ENCODE data around the gene SETD4.
"Not testable (repeated sequence)": the region's sequence is repeated elsewhere in the genome, so short reads cannot be mapped to it uniquely, and the experiment has no call there.

The SETD4 gene

GRCh38 chr21:36060159-36060921 lies at the start of gene SETD4:
Gene SETD4, minus strand, starts transcription at chr21:36060526. Its CDS starts 1,638 bp downstream, at chr21:36058888.
- Histone ChIP-seq H3K9ac (ENCODE audit: insufficient read length, low read depth) (peak within 1 kb of the TSS; percentile 98), H3K4me1 (ENCODE audit: insufficient read depth, insufficient read length) (peaks cover 4% of the 10 kb centered on the region), H3K4me3 (ENCODE audit: insufficient read length, low read depth) (peak within 1 kb of the TSS; percentile 99), H3K36me3 (ENCODE audit: insufficient read depth, insufficient read length, low read length) (peaks cover 34% of the 10 kb centered on the region), H3K9me3 (ENCODE audit: insufficient read depth, low read length) (no peaks in the 10 kb centered on the region), H3K27me3 (ENCODE audit: insufficient read depth, insufficient read length) (no peaks in the 10 kb centered on the region)
- TF ChIP-seq YY1 (IDR thresholded peaks at IDR 0.05; ENCODE audit: insufficient read depth, insufficient read length) (peak; percentile 77), ZNF274 (IDR thresholded peaks at IDR 0.05; ENCODE audit: low read depth, low read length) (no peak)
- peak; percentile 93 for DNase-seq (ENCODE audit: low read depth, low spot score)

DNA sequence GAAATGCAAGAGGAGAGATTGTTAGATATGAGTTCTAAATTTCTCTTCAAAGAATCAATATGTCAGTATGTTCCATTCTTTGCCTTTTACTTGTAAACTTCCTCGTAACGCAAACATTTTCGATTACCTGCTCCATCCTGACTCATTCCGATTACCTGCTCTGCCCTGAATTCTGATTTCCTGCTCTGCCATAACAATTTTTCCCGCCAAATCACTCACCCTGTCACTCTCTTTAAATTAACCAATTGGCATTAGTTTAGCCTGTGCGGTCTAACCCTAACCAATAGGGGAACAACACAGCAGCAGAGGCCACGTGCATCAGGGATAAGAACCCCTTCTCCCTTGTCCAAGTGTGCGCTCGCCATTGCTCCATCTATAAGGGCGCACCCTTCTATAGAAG lies 49.5 kb upstream of the SETD4 start:
- Histone ChIP-seq H3K27me3 (ENCODE audit: insufficient read depth, insufficient read length) (no peaks in the 10 kb centered on the region), H3K36me3 (ENCODE audit: insufficient read depth, insufficient read length, low read length) (peaks cover 5% of the 10 kb centered on the region), H3K4me3 (ENCODE audit: insufficient read length, low read depth) (no peak overlapping the region), H3K9me3 (ENCODE audit: insufficient read depth, low read length) (peaks cover 29% of the 10 kb centered on the region), H3K9ac (ENCODE audit: insufficient read length, low read depth) (no peak overlapping the region), H3K4me1 (ENCODE audit: insufficient read depth, insufficient read length) (peaks cover 6% of the 10 kb centered on the region)
- no peak for DNase-seq (ENCODE audit: low read depth, low spot score)
- TF ChIP-seq SUZ12 (IDR thresholded peaks at IDR 0.05; ENCODE audit: extremely low read depth, insufficient read depth, insufficient read length), result no peak
- no peak for TF ChIP-seq ZNF274 (IDR thresholded peaks at IDR 0.05; ENCODE audit: low read depth, low read length)

DNA sequence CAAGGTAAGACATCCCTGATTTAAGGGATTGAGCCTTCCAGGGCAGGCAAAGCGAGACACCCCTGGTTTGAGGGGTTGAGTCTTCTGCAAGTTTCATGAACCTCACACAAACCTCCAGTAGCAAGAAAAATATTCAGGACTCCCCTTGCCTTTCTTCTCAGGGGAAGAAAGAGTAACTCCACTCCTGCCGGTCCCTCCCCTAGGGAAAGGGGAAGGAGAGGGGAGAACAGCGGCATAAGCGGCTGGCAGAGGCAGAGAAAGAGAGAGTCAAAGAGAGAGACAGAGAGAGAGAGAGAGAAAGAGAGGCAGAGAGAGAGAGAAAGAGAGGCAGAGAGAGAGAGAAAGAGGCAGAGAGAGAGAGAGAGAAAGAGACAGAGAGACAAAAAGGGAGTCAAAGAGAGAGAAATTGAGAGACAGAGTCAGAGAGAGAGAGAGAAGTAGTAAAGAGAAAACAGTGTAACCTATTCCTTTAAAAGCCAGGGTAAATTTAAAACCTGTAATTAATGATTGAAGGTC lies 45.1 kb upstream of the SETD4 start:
- Histone ChIP-seq H3K9ac (ENCODE audit: insufficient read length, low read depth) (peak overlapping the region; percentile 81), H3K9me3 (ENCODE audit: insufficient read depth, low read length) (peaks cover 59% of the 10 kb centered on the region), H3K4me1 (ENCODE audit: insufficient read depth, insufficient read length) (no peaks in the 10 kb centered on the region), H3K4me3 (ENCODE audit: insufficient read length, low read depth) (peak overlapping the region; percentile 48), H3K27me3 (ENCODE audit: insufficient read depth, insufficient read length) (no peaks in the 10 kb centered on the region), H3K36me3 (ENCODE audit: insufficient read depth, insufficient read length, low read length) (peaks cover 5% of the 10 kb centered on the region)
- DNase-seq (ENCODE audit: low read depth, low spot score), result no peak
- TF ChIP-seq YY1 (IDR thresholded peaks at IDR 0.05; ENCODE audit: insufficient read depth, insufficient read length) (no peak), ZNF274 (IDR thresholded peaks at IDR 0.05; ENCODE audit: low read depth, low read length) (no peak), SUZ12 (IDR thresholded peaks at IDR 0.05; ENCODE audit: extremely low read depth, insufficient read depth, insufficient read length) (no peak)

DNA sequence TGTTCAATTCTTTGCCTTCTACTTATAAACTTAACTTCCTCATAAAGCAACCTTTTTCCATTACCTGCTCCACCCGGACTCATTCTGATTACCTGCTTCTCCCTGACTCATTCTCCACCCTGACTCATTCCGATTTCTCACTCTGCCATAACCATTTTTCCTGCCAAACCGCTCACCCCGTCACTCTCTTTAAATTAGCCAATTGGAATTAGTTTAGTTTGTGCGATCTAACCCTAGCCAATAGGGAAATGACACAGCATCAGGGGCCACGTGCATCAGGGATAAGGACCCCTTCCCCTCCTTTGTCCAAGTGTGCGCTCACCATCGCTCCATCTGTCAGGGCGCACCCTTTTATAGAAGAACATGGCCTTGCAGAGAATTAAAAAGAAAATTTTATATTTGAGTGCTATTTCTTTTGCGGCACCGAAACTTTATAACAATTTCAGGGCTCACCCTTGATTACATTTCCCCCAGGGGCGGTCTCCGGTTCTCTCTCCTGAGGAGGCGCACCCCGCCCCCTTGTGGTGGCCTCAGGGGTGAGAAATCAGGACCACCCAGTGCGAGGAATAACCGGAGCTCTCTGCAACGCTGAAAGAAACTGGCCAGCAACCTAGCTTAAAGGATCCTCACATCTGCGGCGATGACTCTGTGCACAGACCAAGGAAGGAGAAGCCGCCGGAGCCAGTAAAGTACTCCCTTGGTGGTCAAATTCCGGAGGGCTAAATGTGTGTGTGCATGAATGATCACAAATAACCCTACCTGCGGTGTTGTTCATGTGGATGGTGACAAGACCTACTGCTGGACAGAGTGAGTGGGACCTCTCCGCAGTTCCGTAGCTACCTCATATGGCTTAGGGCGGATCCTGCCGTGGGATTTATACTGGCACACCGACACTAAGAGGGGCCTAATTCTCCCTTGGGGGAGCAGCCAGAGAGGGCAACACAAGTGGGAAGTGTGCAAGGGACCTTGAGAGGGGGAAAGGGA lies 44.3 kb upstream of the SETD4 start:
- TF ChIP-seq SUZ12 (IDR thresholded peaks at IDR 0.05; ENCODE audit: extremely low read depth, insufficient read depth, insufficient read length) (no peak), ZNF274 (IDR thresholded peaks at IDR 0.05; ENCODE audit: low read depth, low read length) (no peak), YY1 (IDR thresholded peaks at IDR 0.05; ENCODE audit: insufficient read depth, insufficient read length) (no peak)
- H3K9me3 ChIP-seq (ENCODE audit: insufficient read depth, low read length), result peaks cover 51% of the 10 kb centered on the region
- H3K36me3 ChIP-seq (ENCODE audit: insufficient read depth, insufficient read length, low read length), result peaks cover 5% of the 10 kb centered on the region
- peak overlapping the region; percentile 48 for H3K4me3 ChIP-seq (ENCODE audit: insufficient read length, low read depth)
- peak; percentile 82 for DNase-seq (ENCODE audit: low read depth, low spot score)
- H3K27me3 ChIP-seq (ENCODE audit: insufficient read depth, insufficient read length), result no peaks in the 10 kb centered on the region
- H3K9ac ChIP-seq (ENCODE audit: insufficient read length, low read depth), result peak overlapping the region; percentile 81
- H3K4me1 ChIP-seq (ENCODE audit: insufficient read depth, insufficient read length), result no peaks in the 10 kb centered on the region

DNA sequence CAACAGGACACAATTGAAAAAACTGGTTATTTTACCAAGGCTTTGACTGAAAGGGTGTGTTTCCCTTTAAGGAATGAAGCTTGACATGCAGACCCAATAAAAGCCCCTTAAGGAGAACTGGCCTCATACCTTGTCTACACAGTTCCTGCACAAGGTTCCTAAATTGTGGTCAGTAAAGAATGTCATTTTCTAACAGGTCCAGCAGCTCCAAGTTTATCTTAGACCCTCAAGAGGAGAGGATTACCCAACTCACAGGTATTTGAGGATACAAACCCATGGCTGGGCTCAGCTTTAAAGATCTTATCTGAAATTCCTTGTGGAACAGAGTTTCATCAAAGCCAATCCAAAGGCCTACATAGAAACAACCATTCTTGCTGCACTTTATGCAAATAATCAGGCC lies 43.1 kb upstream of the SETD4 start:
- H3K4me3 ChIP-seq (ENCODE audit: insufficient read length, low read depth), result no peak overlapping the region
- TF ChIP-seq SUZ12 (IDR thresholded peaks at IDR 0.05; ENCODE audit: extremely low read depth, insufficient read depth, insufficient read length) (no peak), ZNF274 (IDR thresholded peaks at IDR 0.05; ENCODE audit: low read depth, low read length) (no peak), YY1 (IDR thresholded peaks at IDR 0.05; ENCODE audit: insufficient read depth, insufficient read length) (no peak)
- no peak overlapping the region for H3K9ac ChIP-seq (ENCODE audit: insufficient read length, low read depth)
- H3K36me3 ChIP-seq (ENCODE audit: insufficient read depth, insufficient read length, low read length), result peaks cover 5% of the 10 kb centered on the region
- DNase-seq (ENCODE audit: low read depth, low spot score), result no peak
- H3K4me1 ChIP-seq (ENCODE audit: insufficient read depth, insufficient read length), result peaks cover 3% of the 10 kb centered on the region
- H3K9me3 ChIP-seq (ENCODE audit: insufficient read depth, low read length), result peaks cover 50% of the 10 kb centered on the region
- no peaks in the 10 kb centered on the region for H3K27me3 ChIP-seq (ENCODE audit: insufficient read depth, insufficient read length)

GRCh38 chr21:36100971-36101641 lies 40.8 kb upstream of the SETD4 start:
- no peak for DNase-seq (ENCODE audit: low read depth, low spot score)
- Histone ChIP-seq H3K4me1 (ENCODE audit: insufficient read depth, insufficient read length) (peaks cover 7% of the 10 kb centered on the region), H3K4me3 (ENCODE audit: insufficient read length, low read depth) (no peak overlapping the region), H3K27me3 (ENCODE audit: insufficient read depth, insufficient read length) (no peaks in the 10 kb centered on the region), H3K36me3 (ENCODE audit: insufficient read depth, insufficient read length, low read length) (no peaks in the 10 kb centered on the region), H3K9me3 (ENCODE audit: insufficient read depth, low read length) (peaks cover 51% of the 10 kb centered on the region), H3K9ac (ENCODE audit: insufficient read length, low read depth) (no peak overlapping the region)
- no peak for TF ChIP-seq ZNF274 (IDR thresholded peaks at IDR 0.05; ENCODE audit: low read depth, low read length)

DNA sequence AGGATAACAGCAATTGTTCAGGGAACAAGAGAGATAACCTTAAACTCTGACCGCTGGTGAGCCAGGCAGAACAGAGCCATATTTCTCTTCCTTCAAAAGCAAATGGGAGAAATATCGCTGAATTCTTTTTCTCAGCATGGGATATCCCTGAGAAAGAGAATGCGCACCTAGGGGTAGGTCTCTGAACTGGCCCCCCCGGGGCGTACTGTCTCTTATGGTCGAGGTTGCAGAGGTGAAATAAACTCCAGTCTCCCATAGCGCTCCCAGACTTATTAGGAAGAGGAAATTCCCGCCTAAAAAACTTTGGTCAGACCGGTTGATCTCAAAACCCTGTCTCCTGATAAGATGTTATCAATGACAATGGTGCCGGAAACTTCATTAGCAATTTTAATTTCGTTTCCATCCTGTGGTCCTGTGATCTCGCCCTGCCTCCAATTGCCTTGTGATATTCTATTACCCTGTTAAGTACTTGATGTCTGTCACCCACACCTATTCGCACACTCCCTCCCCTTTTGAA lies 39.4 kb upstream of the SETD4 start:
- not testable (repeated sequence) for H3K9ac ChIP-seq (ENCODE audit: insufficient read length, low read depth); H3K27me3 ChIP-seq (ENCODE audit: insufficient read depth, insufficient read length); H3K36me3 ChIP-seq (ENCODE audit: insufficient read depth, insufficient read length, low read length); H3K4me3 ChIP-seq (ENCODE audit: insufficient read length, low read depth); H3K4me1 ChIP-seq (ENCODE audit: insufficient read depth, insufficient read length)
- DNase-seq (ENCODE audit: low read depth, low spot score), result peak; percentile 77
- peaks cover 63% of the 10 kb centered on the region for H3K9me3 ChIP-seq (ENCODE audit: insufficient read depth, low read length)

Data from NT2/D1 (cell line).